GM18499 (cell line): ENCODE data around the gene OST4.
A peak's percentile ranks its signal among the peaks of the same experiment; 100 is the strongest.

Experiments used
- ATAC-seq: cut with Tn5 transposase; IDR thresholded peaks from one replicate; pipeline ENCODE4 v1.9.1; 2021; ENCODE audit warnings: moderate number of reproducible peaks; ENCODE audit not compliant: insufficient read depth, unreplicated experiment

Gene OST4

GRCh38 chr2:27057184-27057583, 14.3 kb downstream of the OST4 start:
- no peak for ATAC-seq

- ATAC-seq: no peak
Observed at GRCh38 chr2:27054721-27055120, 16.7 kb downstream of the OST4 start.

DNA sequence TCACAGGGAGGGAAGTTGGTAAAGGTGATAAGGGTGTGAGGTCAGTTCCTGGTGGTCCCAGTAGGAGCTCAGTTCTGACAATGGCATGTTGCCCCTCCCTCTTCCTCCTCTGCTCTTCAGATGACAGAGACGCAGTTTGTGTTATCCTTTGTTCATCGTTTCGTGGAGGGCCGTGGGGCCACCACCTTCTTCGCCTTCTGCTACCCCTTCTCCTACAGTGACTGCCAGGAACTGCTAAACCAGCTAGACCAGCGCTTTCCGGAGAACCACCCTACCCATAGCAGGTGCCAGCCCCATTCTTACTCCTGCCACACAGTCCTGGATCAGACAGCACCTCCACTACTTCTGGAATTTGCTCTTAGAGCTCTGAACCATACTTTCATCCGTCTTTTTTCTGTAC, 17.7 kb downstream of the OST4 start:
- ATAC-seq: no peak

DNA sequence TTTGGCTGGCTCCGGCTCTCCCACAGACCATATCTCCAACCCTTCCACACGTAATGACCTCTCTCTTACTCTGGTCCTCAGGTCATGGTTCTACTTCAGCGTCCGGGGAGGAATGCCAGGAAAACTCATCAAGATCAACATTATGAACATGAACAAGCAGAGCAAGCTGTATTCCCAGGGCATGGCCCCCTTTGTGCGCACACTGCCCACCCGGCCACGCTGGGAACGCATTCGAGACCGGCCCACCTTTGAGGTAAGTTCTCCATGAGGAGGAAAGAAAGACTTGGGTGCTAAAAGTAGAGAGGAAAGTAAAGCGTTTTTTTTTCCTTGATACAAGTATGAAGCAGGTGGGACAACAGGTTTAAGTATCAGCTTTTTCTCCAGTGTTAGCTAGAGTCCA, 18.1 kb downstream of the OST4 start:
- no peak for ATAC-seq

GRCh38 chr2:27051902-27052645, 19.4 kb downstream of the OST4 start:
- no peak for ATAC-seq

GRCh38 chr2:27050996-27051901, 20.2 kb downstream of the OST4 start, which contains the start of gene AGBL5:
Gene AGBL5, plus strand, starts transcription at chr2:27051668. Its CDS starts 1,291 bp downstream, at chr2:27052959.
- peak; percentile 40 for ATAC-seq

- ATAC-seq: peak; percentile 34
Observed at GRCh38 chr2:27050281-27050995, 21.0 kb downstream of the OST4 start.

DNA sequence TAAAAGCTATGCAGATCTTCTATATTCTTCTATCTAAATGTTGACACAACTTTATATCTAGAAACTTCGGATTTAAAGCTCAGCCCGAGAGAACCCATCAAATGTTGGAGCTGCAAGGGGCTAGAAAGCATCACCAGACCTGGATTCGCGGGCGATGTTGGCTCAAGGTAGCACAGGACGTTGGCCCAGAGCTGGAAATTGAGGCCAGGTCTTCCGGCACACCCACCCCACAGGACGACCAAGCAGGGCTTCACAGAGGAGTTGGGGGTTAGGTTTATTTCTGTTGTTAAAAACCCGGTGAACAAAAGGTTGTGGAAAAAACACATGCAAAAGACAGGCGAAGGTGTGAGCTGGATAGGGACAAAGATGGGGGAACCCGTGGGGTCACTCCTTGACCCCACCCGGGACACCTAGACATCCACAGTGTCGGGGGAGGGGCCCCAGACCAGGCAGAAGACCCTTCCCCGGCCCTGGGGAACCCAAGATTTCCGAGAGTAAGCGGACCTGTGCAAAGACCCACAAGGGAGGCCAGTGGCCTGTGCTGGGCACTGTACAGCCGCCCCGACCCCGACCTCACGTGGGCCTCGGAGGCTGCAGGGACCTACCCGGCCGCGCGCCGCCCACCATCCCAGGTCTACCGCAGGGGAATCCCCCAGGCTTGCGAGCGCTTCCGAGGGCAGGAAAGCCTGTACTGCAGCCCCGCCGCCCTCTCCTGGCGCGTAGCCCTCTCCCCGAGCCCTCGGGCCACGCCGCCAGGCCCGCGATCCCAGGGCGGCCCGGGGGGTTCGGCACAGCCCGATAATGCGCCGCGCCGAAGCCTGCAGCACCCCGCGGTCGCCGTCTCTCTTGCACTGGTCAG, 21.8 kb downstream of the OST4 start:
- peak; percentile 9 for ATAC-seq

DNA sequence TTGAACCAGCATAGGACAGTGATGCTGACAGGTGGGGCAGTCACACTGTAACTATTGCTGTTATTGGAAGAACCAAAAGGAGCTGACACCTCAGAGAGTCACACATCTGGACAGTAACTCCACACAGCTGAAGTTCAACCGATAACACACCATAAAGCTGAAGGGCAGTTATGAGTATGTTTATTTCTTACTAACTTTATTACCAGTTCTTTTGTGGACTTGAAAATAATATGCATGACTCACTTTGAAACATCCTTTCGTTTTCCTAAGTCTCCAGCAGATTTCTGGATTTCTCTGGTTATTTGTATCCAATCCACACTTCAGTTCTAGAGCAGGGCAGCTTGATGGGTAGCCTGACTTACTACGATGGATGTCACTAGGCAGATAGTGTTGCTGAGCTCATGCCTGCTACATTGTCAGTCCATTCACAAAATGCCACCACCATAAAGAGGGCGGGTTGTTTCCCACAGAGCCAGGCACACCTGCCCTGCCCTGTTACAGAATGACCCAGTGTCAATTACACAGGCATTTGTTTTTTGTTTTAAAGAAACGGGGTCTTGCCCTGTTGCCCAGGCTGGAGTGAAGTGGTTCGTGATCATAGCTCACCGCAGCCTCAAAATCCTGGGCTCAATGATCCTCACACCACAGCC, 28.3 kb downstream of the OST4 start:
- ATAC-seq: no peak

DNA sequence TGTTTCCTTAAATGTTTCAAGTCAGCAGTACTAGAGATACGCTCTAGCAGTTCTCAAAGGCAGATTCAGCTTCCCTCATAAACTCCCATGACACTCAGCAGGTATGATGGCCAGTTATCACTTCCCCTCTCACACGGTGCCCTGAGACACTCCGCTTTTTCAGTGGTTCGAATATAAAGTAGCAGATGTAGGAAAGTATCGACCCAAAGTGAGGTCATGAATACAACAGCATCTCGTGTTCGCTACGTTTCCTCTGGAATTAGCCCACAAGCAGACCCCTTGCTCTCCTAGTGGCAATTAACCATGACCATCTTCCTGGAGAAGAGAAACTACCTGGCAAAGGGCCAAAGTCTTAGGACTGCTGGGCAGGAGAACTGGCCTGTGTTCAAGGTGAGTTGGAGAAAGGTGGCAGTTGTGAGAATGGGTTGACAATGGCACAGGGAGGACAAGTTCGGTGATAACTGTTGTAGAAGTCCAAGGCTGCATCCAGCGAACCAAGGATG, 29.2 kb downstream of the OST4 start:
- ATAC-seq: no peak

DNA sequence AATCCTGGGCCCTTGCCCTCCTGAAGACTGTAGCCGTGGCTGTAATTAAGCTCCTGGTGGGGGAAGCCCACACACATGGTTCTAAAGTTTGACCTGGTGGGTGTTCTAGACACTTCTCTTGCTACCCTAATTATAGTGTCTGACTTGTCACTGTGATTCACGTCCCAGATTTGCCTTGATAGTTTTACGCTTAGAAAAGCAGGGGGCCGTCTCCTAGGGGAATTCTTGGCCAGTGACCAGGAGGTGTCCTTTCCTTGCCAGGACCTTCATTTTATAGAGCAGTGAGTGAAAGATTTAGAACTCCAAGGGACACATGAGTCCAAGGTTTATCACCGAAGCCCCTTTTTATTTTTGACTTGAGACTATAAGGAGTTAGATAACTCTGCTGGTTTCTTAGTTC, 29.7 kb downstream of the OST4 start:
- no peak for ATAC-seq

DNA sequence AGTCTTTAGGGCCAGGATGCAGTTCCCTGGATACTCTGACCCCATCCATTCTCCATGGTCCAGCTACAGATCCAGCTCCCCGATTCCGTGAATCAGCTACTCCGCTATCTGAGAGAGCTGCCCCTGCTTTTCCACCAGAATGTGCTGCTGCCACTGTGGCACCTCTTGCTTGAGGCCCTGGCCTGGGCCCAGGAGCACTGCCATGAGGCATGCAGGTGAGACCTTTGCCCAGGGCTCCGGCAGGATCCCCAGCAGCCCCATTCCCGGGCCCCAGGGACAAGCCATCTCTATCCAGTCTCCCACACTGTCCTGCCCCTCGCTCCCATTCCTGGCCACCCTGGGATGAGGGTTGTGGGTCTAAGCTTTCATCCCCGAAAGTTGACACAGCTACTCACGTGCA, 31.2 kb downstream of the OST4 start:
- ATAC-seq: no peak

DNA sequence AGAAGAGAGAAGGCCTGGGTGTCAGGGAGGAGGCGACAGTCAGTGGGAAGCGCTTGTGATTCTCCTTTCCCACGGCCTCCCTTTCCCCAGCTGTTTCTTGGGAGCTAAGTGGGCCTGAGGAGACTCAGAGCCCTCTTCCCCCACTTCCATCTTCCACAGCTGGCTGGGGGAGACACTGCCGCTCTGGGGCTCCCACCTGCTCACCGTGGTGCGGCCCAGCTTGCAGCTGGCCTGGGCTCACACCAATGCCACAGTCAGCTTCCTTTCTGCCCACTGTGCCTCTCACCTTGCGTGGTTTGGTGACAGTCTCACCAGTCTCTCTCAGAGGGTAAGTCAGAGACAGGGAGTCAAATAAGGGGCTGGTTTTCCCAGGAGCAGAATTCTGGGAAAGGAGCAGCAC, 31.6 kb downstream of the OST4 start:
- ATAC-seq: no peak

- no peak for ATAC-seq
Observed at GRCh38 chr2:27039426-27039825, 32.0 kb downstream of the OST4 start.

- no peak for ATAC-seq
Observed at GRCh38 chr2:27038631-27039339, 32.7 kb downstream of the OST4 start.

- ATAC-seq: no peak
Observed at GRCh38 chr2:27038012-27038411, 33.4 kb downstream of the OST4 start.

DNA sequence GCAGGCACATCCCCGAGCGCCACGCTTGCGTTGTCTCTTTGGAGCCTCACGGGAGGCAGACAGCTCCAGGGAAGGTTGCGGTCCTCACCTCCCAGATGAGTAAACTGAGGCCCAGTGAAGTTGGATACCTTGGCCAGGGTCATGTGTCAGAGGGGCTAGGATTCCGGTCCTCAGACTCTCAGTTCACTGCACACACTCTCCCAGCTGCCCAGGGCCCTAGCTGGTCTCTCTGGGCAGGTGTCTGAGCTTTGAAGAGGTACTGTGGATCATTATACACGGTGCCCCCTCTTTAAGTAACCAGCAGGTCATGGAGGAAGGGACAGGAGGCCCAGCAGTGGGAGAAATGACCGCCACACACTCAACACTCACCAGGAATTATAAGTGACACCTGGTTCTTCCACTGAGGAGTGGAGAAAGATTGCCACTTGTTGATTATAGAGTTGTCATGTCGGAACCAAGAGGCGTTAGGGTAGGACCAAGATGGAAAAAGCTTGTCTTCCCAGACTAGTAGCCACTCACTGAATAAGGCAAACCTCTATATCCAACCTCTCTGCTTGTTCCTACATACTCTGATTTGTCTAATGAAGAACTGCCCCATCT, 38.1 kb downstream of the OST4 start:
- ATAC-seq: peak; percentile 21
